GM19372 (cell line): Measurements from ENCODE around the gene HEYL.

Experiments used
- ATAC-seq: cut with Tn5 transposase; IDR thresholded peaks from one replicate; pipeline ENCODE4 v1.9.1; 2021; ENCODE audit warnings: mild to moderate bottlenecking, low read depth, moderate library complexity; ENCODE audit not compliant: unreplicated experiment

Gene HEYL

GRCh38 chr1:39642796-39643195, 3.4 kb upstream of the HEYL start:
- no peak for ATAC-seq

- no peak for ATAC-seq
Measured at GRCh38 chr1:39640861-39641260, 1.4 kb upstream of the HEYL start.

- ATAC-seq: no peak
Measured at GRCh38 chr1:39638965-39639304, 508 bp downstream of the HEYL start.

GRCh38 chr1:39637361-39637760, 2.1 kb downstream of the HEYL start:
- ATAC-seq: no peak

GRCh38 chr1:39635871-39636210, 3.6 kb downstream of the HEYL start:
- ATAC-seq: no peak

GRCh38 chr1:39635205-39635870, 4.1 kb downstream of the HEYL start:
- ATAC-seq: no peak

GRCh38 chr1:39633422-39633821, 6.0 kb downstream of the HEYL start:
- ATAC-seq: no peak

GRCh38 chr1:39632682-39633417, 6.6 kb downstream of the HEYL start:
- no peak for ATAC-seq

- no peak for ATAC-seq
Measured at GRCh38 chr1:39632323-39632681, 7.1 kb downstream of the HEYL start.

- ATAC-seq: no peak
Measured at GRCh38 chr1:39631361-39632322, 7.8 kb downstream of the HEYL start.

- ATAC-seq: no peak
Measured at GRCh38 chr1:39628807-39629350, 10.6 kb downstream of the HEYL start.

GRCh38 chr1:39626646-39627045, 12.8 kb downstream of the HEYL start:
- no peak for ATAC-seq

- ATAC-seq: no peak
Measured at GRCh38 chr1:39625462-39626273, 13.8 kb downstream of the HEYL start.

- ATAC-seq: no peak
Measured at GRCh38 chr1:39625009-39625408, 14.4 kb downstream of the HEYL start.

GRCh38 chr1:39623053-39623452, 16.4 kb downstream of the HEYL start:
- ATAC-seq: no peak

- ATAC-seq: no peak
Measured at GRCh38 chr1:39622427-39622826, 17.0 kb downstream of the HEYL start.

GRCh38 chr1:39620659-39621165, 18.7 kb downstream of the HEYL start:
- ATAC-seq: no peak

- ATAC-seq: no peak
Measured at GRCh38 chr1:39617488-39618049, 21.9 kb downstream of the HEYL start.

GRCh38 chr1:39615086-39615673, 24.3 kb downstream of the HEYL start:
- ATAC-seq: no peak
